GM19372 (cell line): ENCODE results near the gene SLA2.
A peak's percentile ranks its signal among the peaks of the same experiment; 100 is the strongest.
"Not testable (repeated sequence)": the region's sequence is repeated elsewhere in the genome, so short reads cannot be mapped to it uniquely, and the experiment has no call there.

ENCODE experiments used
- ATAC-seq: cut with Tn5 transposase; IDR thresholded peaks from one replicate; pipeline ENCODE4 v1.9.1; 2021; ENCODE audit warnings: mild to moderate bottlenecking, low read depth, moderate library complexity; ENCODE audit not compliant: unreplicated experiment

Gene SLA2

GRCh38 chr20:36614781-36615557 is 31.0 kb downstream of the SLA2 start:
- ATAC-seq: no peak

- no peak for ATAC-seq
Measured at GRCh38 chr20:36613974-36614373, 32.0 kb downstream of the SLA2 start.

- no peak for ATAC-seq
Measured at GRCh38 chr20:36611625-36612024, 34.4 kb downstream of the SLA2 start.

- not testable (repeated sequence) for ATAC-seq
Measured at GRCh38 chr20:36608388-36608728, 37.6 kb downstream of the SLA2 start.

GRCh38 chr20:36607586-36608387 is 38.2 kb downstream of the SLA2 start:
- no peak for ATAC-seq

GRCh38 chr20:36606158-36607066 is 39.6 kb downstream of the SLA2 start:
- ATAC-seq: no peak

- peak; percentile 86 for ATAC-seq
Measured at GRCh38 chr20:36605399-36606157, 40.4 kb downstream of the SLA2 start, which contains the start of gene RAB5IF. RAB5IF (plus strand) TSS chr20:36605779; CDS start chr20:36605952, 173 bp downstream.

GRCh38 chr20:36604952-36605398 is 41.0 kb downstream of the SLA2 start:
- peak; percentile 21 for ATAC-seq

- ATAC-seq: no peak
Measured at GRCh38 chr20:36601540-36601939, 44.5 kb downstream of the SLA2 start.

GRCh38 chr20:36599912-36600345 is 46.1 kb downstream of the SLA2 start:
- no peak for ATAC-seq

GRCh38 chr20:36593347-36593929 is 52.6 kb downstream of the SLA2 start:
- ATAC-seq: no peak

GRCh38 chr20:36591854-36592641 is 53.9 kb downstream of the SLA2 start:
- no peak for ATAC-seq

GRCh38 chr20:36591281-36591680 is 54.7 kb downstream of the SLA2 start:
- no peak for ATAC-seq

GRCh38 chr20:36587388-36588070 is 58.5 kb downstream of the SLA2 start:
- no peak for ATAC-seq

GRCh38 chr20:36585410-36586125 is 60.4 kb downstream of the SLA2 start:
- no peak for ATAC-seq

GRCh38 chr20:36584018-36584481 is 61.9 kb downstream of the SLA2 start:
- no peak for ATAC-seq

GRCh38 chr20:36582821-36583220 is 63.2 kb downstream of the SLA2 start:
- ATAC-seq: no peak
